H1 (cell line): ENCODE measurements around the gene LRBA. TPM values are rescaled to one million over a fixed set of nuclear protein-coding genes. Genes with fewer than 3 reads are reported as not detected.

Experiments used
- CTCF ChIA-PET: fragments of 300-600 bp; sonication (Branson Sonifier 250); formaldehyde crosslinking; loops from one replicate; lab custom pipeline; 2021; ENCODE audit not compliant: partially characterized antibody; lab: Charles Lee
- POLR2A ChIA-PET: fragments of 300-600 bp; sonication (Branson Sonifier 250); formaldehyde crosslinking; loops from one replicate; lab custom pipeline; 2021; ENCODE audit warnings: inconsistent platforms; ENCODE audit not compliant: partially characterized antibody; lab: Charles Lee
- DNase-seq, 2 experiments: peaks; one replicate each; pipeline versions ENCODE4 v3.0.0 to v3.0.0-alpha.2; 2010 to 2022; ENCODE audit warnings: low spot score in 2 of 2, low read depth in 1 of 2, mixed read lengths in 1 of 2
- FAIRE-seq: peaks from 2 replicates; lab custom pipeline; 2011; peaks lifted over from hg19 to GRCh38; lab: Jason Lieb, UNC
- H2AFZ ChIP-seq: 2 replicates; pipeline ENCODE4 v1.8.1; 2012; ENCODE audit warnings: low read length, inconsistent platforms
- H2AK5ac ChIP-seq: 2 replicates; pipeline ENCODE4 v1.6.1; 2013; ENCODE audit warnings: low read depth, low read length
- H2BK120ac ChIP-seq: replicated peaks from 2 replicates; pipeline ENCODE3; 2013; ENCODE audit warnings: low read depth, low read length, inconsistent platforms
- H2BK12ac ChIP-seq: 2 replicates; pipeline ENCODE4 v1.6.1; 2013; ENCODE audit warnings: low read depth, low read length
- H2BK15ac ChIP-seq: 2 replicates; pipeline ENCODE4 v1.6.1; 2013; ENCODE audit warnings: low read length
- H2BK20ac ChIP-seq: 2 replicates; pipeline ENCODE4 v1.6.1; 2013; ENCODE audit warnings: low read length
- H2BK5ac ChIP-seq: 2 replicates; pipeline ENCODE4 v1.6.1; 2013; ENCODE audit warnings: low read depth, low read length
- H3K14ac ChIP-seq: 2 replicates; pipeline ENCODE4 v1.6.1; 2013; ENCODE audit warnings: inconsistent platforms; ENCODE audit not compliant: insufficient read length
- H3K18ac ChIP-seq: 2 replicates; pipeline ENCODE4 v1.6.1; 2013; ENCODE audit warnings: low read length; ENCODE audit errors: extremely low read depth
- H3K23ac ChIP-seq: 2 replicates; pipeline ENCODE4 v1.6.1; 2013; ENCODE audit warnings: inconsistent platforms; ENCODE audit not compliant: insufficient read length
- H3K23me2 ChIP-seq: 2 replicates; pipeline ENCODE4 v1.6.1; 2013; ENCODE audit warnings: low read depth, low read length
- H3K27ac ChIP-seq: 2 replicates; pipeline ENCODE4 v1.6.1; 2011; ENCODE audit warnings: low read depth, low read length, inconsistent platforms
- H3K27me3 ChIP-seq, 4 experiments: replicated peaks in 1 of 4; 1 replicate in 1 of 4; 2 replicates in 3 of 4; pipeline versions ENCODE4 v1.6.1 to v1.8.1; 2011 to 2013; ENCODE audit warnings: low read length in 3 of 4, mild to moderate bottlenecking in 3 of 4, inconsistent platforms in 2 of 4, mixed read lengths in 2 of 4, moderate library complexity in 1 of 4; ENCODE audit not compliant: control insufficient read depth in 3 of 4, insufficient read depth in 3 of 4; ENCODE audit errors: extremely low read depth in 1 of 4
- H3K36me3 ChIP-seq, 4 experiments: 2 replicates each; pipeline versions ENCODE4 v1.6.1 to v1.8.1; 2011 to 2013; ENCODE audit warnings: mild to moderate bottlenecking in 4 of 4, low read length in 3 of 4, moderate library complexity in 2 of 4, control low read depth in 1 of 4, inconsistent platforms in 1 of 4; ENCODE audit not compliant: insufficient read depth in 4 of 4, control insufficient read depth in 2 of 4
- H3K4ac ChIP-seq: replicated peaks from 2 replicates; pipeline ENCODE3; 2013; ENCODE audit warnings: low read length, low read depth, mixed read lengths, inconsistent platforms; ENCODE audit not compliant: insufficient read length
- H3K4me1 ChIP-seq, 4 experiments: replicated peaks in 1 of 4; 1 replicate in 1 of 4; 2 replicates in 3 of 4; pipeline versions ENCODE4 v1.6.1 to v1.8.1; 2011 to 2013; ENCODE audit warnings: low read length in 3 of 4, inconsistent platforms in 2 of 4, mixed read lengths in 1 of 4; ENCODE audit not compliant: insufficient read depth in 4 of 4, control insufficient read depth in 3 of 4
- H3K4me2 ChIP-seq, 2 experiments: 2 replicates each; pipeline versions ENCODE4 v1.6.1 to v1.8.1; 2011 to 2013; ENCODE audit warnings: low read depth in 2 of 2, low read length in 2 of 2, control low read depth in 1 of 2, inconsistent platforms in 1 of 2, mild to moderate bottlenecking in 1 of 2; ENCODE audit not compliant: insufficient read depth in 1 of 2
- H3K4me3 ChIP-seq, 4 experiments: fragments of 200-600, 300-600 bp in 1 of 4; sonication (generic), shearing (Covaris generic), sonication (Bioruptor Twin) in 1 of 4; 2 replicates each; pipeline versions ENCODE4 v1.5.1 to v1.8.1; 2011 to 2016; ENCODE audit warnings: low read length in 4 of 4, low read depth in 3 of 4, control low read depth in 2 of 4, inconsistent platforms in 2 of 4, mild to moderate bottlenecking in 2 of 4, mixed read lengths in 1 of 4, moderate library complexity in 1 of 4; ENCODE audit not compliant: insufficient read depth in 2 of 4; ENCODE audit errors: extremely low read depth in 1 of 4
- H3K56ac ChIP-seq: replicated peaks from 2 replicates; pipeline ENCODE3; 2013; ENCODE audit warnings: low read depth, mild to moderate bottlenecking, mixed read lengths, low read length, inconsistent platforms; ENCODE audit not compliant: insufficient read length
- H3K79me1 ChIP-seq: 2 replicates; pipeline ENCODE4 v1.6.1; 2013; ENCODE audit warnings: low read depth, low read length, control low read depth
- H3K79me2 ChIP-seq, 2 experiments: 2 replicates each; pipeline versions ENCODE4 v1.6.1 to v1.8.1; 2012 to 2013; ENCODE audit warnings: low read length in 2 of 2, mild to moderate bottlenecking in 2 of 2, inconsistent platforms in 1 of 2; ENCODE audit not compliant: insufficient read depth in 2 of 2, control insufficient read depth in 1 of 2
- H3K9ac ChIP-seq, 4 experiments: replicated peaks in 1 of 4; 1 replicate in 1 of 4; 2 replicates in 3 of 4; pipeline versions ENCODE4 v1.6.1 to v1.8.1; 2011 to 2013; ENCODE audit warnings: low read depth in 3 of 4, low read length in 3 of 4, control low read depth in 2 of 4, mild to moderate bottlenecking in 2 of 4, moderate library complexity in 2 of 4, inconsistent platforms in 1 of 4; ENCODE audit errors: extremely low read depth in 1 of 4
- H3K9me3 ChIP-seq, 2 experiments: 2 replicates each; pipeline versions ENCODE4 v1.6.1 to v1.8.1; 2012 to 2013; ENCODE audit warnings: mild to moderate bottlenecking in 2 of 2, moderate library complexity in 2 of 2, control low read depth in 1 of 2, inconsistent platforms in 1 of 2, low read depth in 1 of 2, low read length in 1 of 2, mixed read lengths in 1 of 2; ENCODE audit not compliant: insufficient read depth in 2 of 2
- H4K20me1 ChIP-seq, 2 experiments: replicated peaks in 1 of 2; 2 replicates each; pipeline versions ENCODE3 to v1.8.1; 2011 to 2013; ENCODE audit warnings: inconsistent platforms in 2 of 2, low read length in 2 of 2, mild to moderate bottlenecking in 1 of 2; ENCODE audit not compliant: insufficient read depth in 2 of 2, control insufficient read depth in 1 of 2
- H4K5ac ChIP-seq: 2 replicates; pipeline ENCODE4 v1.6.1; 2013; ENCODE audit warnings: low read length, low read depth, mixed read lengths, inconsistent platforms; ENCODE audit not compliant: insufficient read length
- H4K8ac ChIP-seq: 2 replicates; pipeline ENCODE4 v1.8.0; 2013; ENCODE audit warnings: mild to moderate bottlenecking, moderate library complexity, low read length, inconsistent platforms; ENCODE audit not compliant: insufficient read depth; ENCODE audit errors: extremely low read depth
- H4K91ac ChIP-seq: replicated peaks from 2 replicates; pipeline ENCODE3; 2013; ENCODE audit warnings: low read length, mixed read lengths, inconsistent platforms; ENCODE audit not compliant: insufficient read length
- MAFK ChIP-seq: IDR thresholded peaks from 2 replicates; pipeline ENCODE4 v1.6.1; 2012; ENCODE audit warnings: low read depth, mild to moderate bottlenecking, improper control_type of control experiment, low read length
- POU5F1 ChIP-seq: IDR thresholded peaks from 2 replicates; pipeline ENCODE4 v1.6.1; 2011; ENCODE audit warnings: low read depth, mild to moderate bottlenecking, low read length, moderate library complexity
- polyA plus RNA-seq, 7 experiments: library from polyadenylated mRNA; depleted of rRNA in 3 of 7; stranded (reverse) in 5 of 7; unstranded in 2 of 7; fragments of >200 nt in 5 of 7; fragments of 200-250 nt in 2 of 7; gene quantifications; 1 replicate in 5 of 7; 2 replicates in 1 of 7; 4 replicates in 1 of 7; pipeline versions ENCODE4 v1.2.1 to v1.2.3, GENCODE V29; 2011 to 2013; ENCODE audit warnings: missing spikeins in 2 of 7, mixed read lengths in 2 of 7
- total RNA-seq: library from RNA; stranded (reverse); fragmentation: NEBNext Ultra II Directional; extraction: Animal tissue kit (Norgen Biotek cat#: 25700); gene quantifications from 2 replicates; pipeline ENCODE4 v1.2.1, GENCODE V29; 2021

LRBA gene
- total and polyA plus RNA-seq, 2 of the 8 experiments (the other 6 are each of a cell fraction or from before 2014, with no cell fraction given): 54.6 to 83.2 TPM

DNA sequence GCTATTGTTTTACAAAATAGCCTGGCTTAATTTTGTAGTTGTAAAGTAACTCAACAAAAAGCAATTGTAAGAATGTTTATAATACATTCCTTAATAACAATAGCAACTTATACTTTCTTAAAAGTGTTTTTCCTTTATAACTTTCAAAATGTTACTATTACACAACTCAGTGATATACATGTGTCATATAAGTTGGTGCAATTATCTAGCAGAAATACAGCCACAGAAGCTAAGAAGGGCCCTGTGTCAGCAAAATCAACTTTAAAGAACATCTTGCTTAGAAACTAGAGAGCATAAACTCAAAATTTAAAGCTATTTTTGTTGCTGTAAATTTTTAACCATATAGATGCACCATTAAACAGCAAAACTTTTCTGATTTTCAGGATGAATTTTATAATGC, 474.5 kb downstream of the LRBA start:
- no peak overlapping the region for H2BK12ac ChIP-seq
- no peaks in the 10 kb centered on the region for H3K9me3 ChIP-seq
- no peak overlapping the region for H3K27ac ChIP-seq
- no peak overlapping the region for H3K56ac ChIP-seq
- no peaks in the 10 kb centered on the region for H3K79me1 ChIP-seq
- H3K79me2 ChIP-seq: no peaks in the 10 kb centered on the region
- ChIA-PET CTCF (interaction anchor here (1.6 to 2.4 kb wide), 2 partner anchors 10 to 18 kb away, joined by 6 to 7 read pairs; no protein-coding TSS in a partner anchor), POLR2A (no interaction called here)
- peak; percentile 28 for FAIRE-seq
- no peaks in the 10 kb centered on the region for H3K36me3 ChIP-seq
- no peak overlapping the region for H3K23ac ChIP-seq
- no peak overlapping the region for H2BK5ac ChIP-seq
- no peak overlapping the region for H2BK120ac ChIP-seq
- no peak overlapping the region for H2AK5ac ChIP-seq
- peaks cover 0 to 17% (median 4%) of the 10 kb centered on the region in 4 experiments; a peak in 4 of 7 replicates for H3K4me1 ChIP-seq
- no peak overlapping the region for H2BK20ac ChIP-seq
- no peak for DNase-seq
- H2BK15ac ChIP-seq: no peak overlapping the region
- H3K4ac ChIP-seq: no peak overlapping the region
- no peak overlapping the region for H3K9ac ChIP-seq
- no peak overlapping the region for H2AFZ ChIP-seq
- H3K27me3 ChIP-seq: no peaks in the 10 kb centered on the region
- no peaks in the 10 kb centered on the region for H3K23me2 ChIP-seq
- H3K14ac ChIP-seq: no peak overlapping the region
- no peak overlapping the region for H3K18ac ChIP-seq
- no peak overlapping the region for H3K4me2 ChIP-seq
- no peak overlapping the region for H4K8ac ChIP-seq
- H4K20me1 ChIP-seq: peaks cover 0 to 1% of the 10 kb centered on the region in 2 experiments
- peak overlapping the region; percentile 15 for H4K5ac ChIP-seq
- H4K91ac ChIP-seq: no peak overlapping the region
- H3K4me3 ChIP-seq: no peak overlapping the region
- TF ChIP-seq POU5F1: no peak
- peak; percentile 4; the same call in 1 of the 2 replicates for TF ChIP-seq MAFK
